ENCODE measurements around the gene SIRT6.
"Not testable (repeated sequence)": the region's sequence is repeated elsewhere in the genome, so short reads cannot be mapped to it uniquely, and the experiment has no call there.

SIRT6 gene

GRCh38 chr19:4173479-4174212 lies 8.7 kb downstream of the SIRT6 start:
- DNase-seq (ENCODE audit: low read depth): no peak
- H3K4me3 ChIP-seq (ENCODE audit: low read depth, low read length): no peak overlapping the region
- TF ChIP-seq CTCF (IDR thresholded peaks at IDR 0.05; ENCODE audit: low read depth, low read length, missing control alignments): no peak

- H3K4me3 ChIP-seq (ENCODE audit: low read depth, low read length): no peak overlapping the region
- DNase-seq (ENCODE audit: low read depth): no peak
- no peak for TF ChIP-seq CTCF (IDR thresholded peaks at IDR 0.05; ENCODE audit: low read depth, low read length, missing control alignments)
These were observed 9.4 kb downstream of the SIRT6 start for GRCh38 chr19:4172861-4173473.

GRCh38 chr19:4171676-4172075 lies 10.7 kb downstream of the SIRT6 start:
- DNase-seq (ENCODE audit: low read depth): no peak
- H3K4me3 ChIP-seq (ENCODE audit: low read depth, low read length): no peak overlapping the region
- TF ChIP-seq CTCF (IDR thresholded peaks at IDR 0.05; ENCODE audit: low read depth, low read length, missing control alignments): no peak

GRCh38 chr19:4164262-4164661 lies 18.1 kb downstream of the SIRT6 start:
- no peak for DNase-seq (ENCODE audit: low read depth)
- TF ChIP-seq CTCF (IDR thresholded peaks at IDR 0.05; ENCODE audit: low read depth, low read length, missing control alignments): no peak
- H3K4me3 ChIP-seq (ENCODE audit: low read depth, low read length): no peak overlapping the region

- DNase-seq (ENCODE audit: low read depth): no peak
- TF ChIP-seq CTCF (IDR thresholded peaks at IDR 0.05; ENCODE audit: low read depth, low read length, missing control alignments): no peak
- no peak overlapping the region for H3K4me3 ChIP-seq (ENCODE audit: low read depth, low read length)
These were observed 20.8 kb downstream of the SIRT6 start for GRCh38 chr19:4161415-4162077.

GRCh38 chr19:4157971-4158370 lies 24.4 kb downstream of the SIRT6 start:
- H3K4me3 ChIP-seq (ENCODE audit: low read depth, low read length); DNase-seq (ENCODE audit: low read depth): not testable (repeated sequence)

- no peak for TF ChIP-seq CTCF (IDR thresholded peaks at IDR 0.05; ENCODE audit: low read depth, low read length, missing control alignments)
- no peak for DNase-seq (ENCODE audit: low read depth)
These were observed 25.2 kb downstream of the SIRT6 start for GRCh38 chr19:4157164-4157563.

More at GRCh38 chr19:4157164-4157563, 25.2 kb downstream of the SIRT6 start:
- no peak overlapping the region for H3K4me3 ChIP-seq (ENCODE audit: low read depth, low read length)
